Lower lobe of right lung (tissue), 2 donors: ENCODE measurements around the gene TTLL7. TPM values are rescaled to one million over a fixed set of nuclear protein-coding genes. Genes with fewer than 3 reads are reported as not detected.
A peak's percentile ranks its signal among the peaks of the same experiment; 100 is the strongest.

Experiments
- ATAC-seq, 2 donors: fragments of 200-7000 bp; cut with Tn5 transposase; one replicate each; pipeline ENCODE4 v1.9.1; 2020 to 2022; ENCODE audit warnings: mild to moderate bottlenecking in 2 of 2, moderate library complexity in 2 of 2
- DNase-seq: peaks from one replicate; pipeline ENCODE4 v3.0.0-alpha.2; 2020
- H3K27ac ChIP-seq: fragments of 200-600 bp; one replicate; pipeline ENCODE4 v1.8.0; 2022
- H3K27me3 ChIP-seq: fragments of 200-600 bp; one replicate; pipeline ENCODE4 v1.8.0; 2022; ENCODE audit warnings: low read depth
- H3K36me3 ChIP-seq: fragments of 200-600 bp; one replicate; pipeline ENCODE4 v1.8.0; 2022; ENCODE audit warnings: mild to moderate bottlenecking
- H3K4me1 ChIP-seq: fragments of 200-600 bp; one replicate; pipeline ENCODE4 v1.8.0; 2022
- H3K4me3 ChIP-seq: fragments of 200-600 bp; one replicate; pipeline ENCODE4 v1.8.0; 2022; ENCODE audit warnings: mild to moderate bottlenecking
- H3K9me3 ChIP-seq: fragments of 200-600 bp; one replicate; pipeline ENCODE4 v1.8.0; 2022
- intact Hi-C: fragments of 100-400 bp; cut with DNase I; formaldehyde crosslinking; loops from one replicate; pipeline ENCODE4 v1.11.0; 2022
- total RNA-seq: library from RNA; stranded (reverse); fragmentation: NEBNext Ultra II Directional; extraction: Animal tissue kit (Norgen Biotek cat#: 25700); gene quantifications from one replicate; pipeline ENCODE4 v1.2.1, GENCODE V29; 2021
- TF ChIP-seq, protein P1 (sequence below): fragments of 200-600 bp; IDR thresholded peaks from one replicate; pipeline ENCODE4 v1.8.0; 2022; ENCODE audit warnings: antibody characterized with exemption, mild to moderate bottlenecking
- donor health status: DM: no; HTN: yes; CAD: no; lungs with severe emphysema.

TTLL7 gene
- total RNA-seq, 1 donor from 2014 or later, result 20.3 TPM

DNA sequence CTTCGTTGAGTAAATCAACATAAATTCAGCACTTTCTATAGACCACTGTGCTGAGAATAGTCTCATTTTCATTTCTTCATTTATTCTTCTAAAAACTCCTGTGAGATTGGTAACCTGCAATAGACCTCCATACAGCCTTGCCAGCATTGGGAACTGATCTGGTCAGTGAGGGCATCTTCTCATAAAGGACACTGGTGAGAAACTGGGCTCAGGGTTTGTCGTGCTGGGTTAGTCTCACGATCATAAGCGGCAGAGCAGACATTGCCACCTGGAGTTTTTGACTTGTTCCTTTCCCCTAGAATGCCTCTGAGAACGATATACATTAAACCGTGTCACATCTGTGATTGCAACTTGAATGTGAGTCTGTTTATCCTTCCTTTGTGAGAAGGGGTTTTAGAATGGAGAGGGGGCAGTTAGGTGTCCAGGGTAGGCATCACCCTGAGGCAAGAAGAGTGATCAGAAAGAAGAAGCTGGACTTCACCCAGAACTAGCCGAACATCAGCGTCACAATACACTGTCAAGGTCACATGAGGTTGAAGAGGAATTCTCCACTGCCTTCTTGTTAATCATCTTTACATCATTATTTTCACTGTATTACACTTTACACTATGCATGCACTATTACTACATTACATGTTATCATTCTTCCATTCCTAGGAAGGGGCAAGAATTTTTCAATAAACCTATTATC is 1.4 kb upstream of the TTLL7 start:
- peaks cover 6% of the 10 kb centered on the region for H3K4me1 ChIP-seq
- intact Hi-C loops, result no loop called here
- H3K27me3 ChIP-seq, result peaks cover 5% of the 10 kb centered on the region
- TF ChIP-seq, protein P1, sequence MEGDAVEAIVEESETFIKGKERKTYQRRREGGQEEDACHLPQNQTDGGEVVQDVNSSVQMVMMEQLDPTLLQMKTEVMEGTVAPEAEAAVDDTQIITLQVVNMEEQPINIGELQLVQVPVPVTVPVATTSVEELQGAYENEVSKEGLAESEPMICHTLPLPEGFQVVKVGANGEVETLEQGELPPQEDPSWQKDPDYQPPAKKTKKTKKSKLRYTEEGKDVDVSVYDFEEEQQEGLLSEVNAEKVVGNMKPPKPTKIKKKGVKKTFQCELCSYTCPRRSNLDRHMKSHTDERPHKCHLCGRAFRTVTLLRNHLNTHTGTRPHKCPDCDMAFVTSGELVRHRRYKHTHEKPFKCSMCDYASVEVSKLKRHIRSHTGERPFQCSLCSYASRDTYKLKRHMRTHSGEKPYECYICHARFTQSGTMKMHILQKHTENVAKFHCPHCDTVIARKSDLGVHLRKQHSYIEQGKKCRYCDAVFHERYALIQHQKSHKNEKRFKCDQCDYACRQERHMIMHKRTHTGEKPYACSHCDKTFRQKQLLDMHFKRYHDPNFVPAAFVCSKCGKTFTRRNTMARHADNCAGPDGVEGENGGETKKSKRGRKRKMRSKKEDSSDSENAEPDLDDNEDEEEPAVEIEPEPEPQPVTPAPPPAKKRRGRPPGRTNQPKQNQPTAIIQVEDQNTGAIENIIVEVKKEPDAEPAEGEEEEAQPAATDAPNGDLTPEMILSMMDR, result no peak
- H3K36me3 ChIP-seq, result no peaks in the 10 kb centered on the region
- H3K27ac ChIP-seq, result no peak overlapping the region
- DNase-seq (no peak), ATAC-seq (no peak)
- no peaks in the 10 kb centered on the region for H3K9me3 ChIP-seq
- no peak overlapping the region for H3K4me3 ChIP-seq

DNA sequence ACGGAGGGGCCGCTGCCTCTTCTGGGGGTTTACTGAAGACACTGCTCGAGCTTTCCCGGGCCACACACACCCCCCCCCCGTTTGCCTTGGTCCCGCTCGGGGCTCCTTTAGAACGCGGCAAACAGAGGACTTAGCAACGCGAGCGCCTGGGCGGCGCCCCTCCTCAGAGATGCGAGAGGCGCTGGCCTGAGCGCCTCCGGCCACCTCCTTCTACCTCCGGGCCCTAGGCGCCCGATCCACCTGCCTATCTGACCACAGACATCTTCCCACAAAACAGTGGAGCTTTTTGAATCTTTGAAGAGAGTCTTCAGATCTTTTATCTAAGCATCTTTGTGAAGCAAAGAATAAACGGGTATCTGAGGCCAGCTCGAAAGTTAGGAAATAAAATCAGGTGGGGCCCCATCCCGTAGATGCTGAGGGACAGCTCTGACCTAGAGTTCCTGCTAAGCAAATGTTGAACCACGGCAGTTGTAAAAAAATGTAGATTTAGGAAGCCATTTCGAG is 436 bp upstream of the TTLL7 start:
- Histone ChIP-seq H3K4me3 (peak overlapping the region; percentile 67), H3K27me3 (peaks cover 5% of the 10 kb centered on the region), H3K36me3 (no peaks in the 10 kb centered on the region), H3K27ac (peak overlapping the region; percentile 78), H3K9me3 (no peaks in the 10 kb centered on the region), H3K4me1 (peaks cover 6% of the 10 kb centered on the region)
- DNase-seq (peak; percentile 83), ATAC-seq (peak; percentile 94 to 97)
- intact Hi-C loops, result no loop called here
- TF ChIP-seq, protein P1, result no peak

DNA sequence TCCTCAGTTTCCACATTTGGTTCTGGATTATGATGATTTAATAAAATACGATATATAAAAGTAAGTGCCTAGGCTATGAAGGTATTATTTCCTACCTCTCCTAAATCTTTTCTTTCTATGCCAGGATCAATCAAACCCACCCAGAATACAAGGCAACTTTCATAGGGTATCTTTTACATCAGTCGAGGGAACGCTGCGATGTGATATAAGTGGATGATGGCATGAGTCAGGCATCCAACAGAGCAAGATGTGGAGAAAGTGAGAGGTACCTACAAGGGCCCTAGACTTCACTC is 781 bp downstream of the TTLL7 start:
- intact Hi-C loops, result no loop called here
- Histone ChIP-seq H3K4me1 (peaks cover 6% of the 10 kb centered on the region), H3K27me3 (peaks cover 5% of the 10 kb centered on the region), H3K4me3 (peak overlapping the region; percentile 67), H3K9me3 (no peaks in the 10 kb centered on the region), H3K36me3 (no peaks in the 10 kb centered on the region), H3K27ac (peak overlapping the region; percentile 78)
- ATAC-seq, result peak; percentile 59 to 69
- TF ChIP-seq, protein P1, result no peak
- DNase-seq, result no peak

DNA sequence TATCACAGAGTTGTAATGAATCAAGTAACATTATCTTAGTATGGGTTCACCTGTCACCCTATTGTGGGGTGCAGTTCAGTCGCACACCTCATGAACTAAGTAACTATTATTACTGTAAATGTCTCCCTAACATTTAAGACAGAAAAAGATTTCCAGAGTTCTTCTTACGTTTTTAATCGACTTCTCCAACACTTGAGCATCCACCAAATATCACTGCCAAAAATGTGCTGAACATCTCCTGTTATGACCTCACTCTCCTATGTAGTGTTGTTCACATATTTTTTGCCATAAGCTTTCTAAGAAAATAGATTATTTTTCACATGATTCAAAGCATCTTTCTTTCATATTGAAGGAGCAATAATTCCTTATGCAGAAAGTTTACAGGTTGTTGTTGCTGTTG is 1.3 kb downstream of the TTLL7 start:
- no peaks in the 10 kb centered on the region for H3K9me3 ChIP-seq
- TF ChIP-seq, protein P1, result no peak
- peaks cover 5% of the 10 kb centered on the region for H3K27me3 ChIP-seq
- no peaks in the 10 kb centered on the region for H3K36me3 ChIP-seq
- intact Hi-C loops, result no loop called here
- DNase-seq, result no peak
- peaks cover 6% of the 10 kb centered on the region for H3K4me1 ChIP-seq
- no peak overlapping the region for H3K27ac ChIP-seq
- no peak overlapping the region for H3K4me3 ChIP-seq
- ATAC-seq, result no peak

DNA sequence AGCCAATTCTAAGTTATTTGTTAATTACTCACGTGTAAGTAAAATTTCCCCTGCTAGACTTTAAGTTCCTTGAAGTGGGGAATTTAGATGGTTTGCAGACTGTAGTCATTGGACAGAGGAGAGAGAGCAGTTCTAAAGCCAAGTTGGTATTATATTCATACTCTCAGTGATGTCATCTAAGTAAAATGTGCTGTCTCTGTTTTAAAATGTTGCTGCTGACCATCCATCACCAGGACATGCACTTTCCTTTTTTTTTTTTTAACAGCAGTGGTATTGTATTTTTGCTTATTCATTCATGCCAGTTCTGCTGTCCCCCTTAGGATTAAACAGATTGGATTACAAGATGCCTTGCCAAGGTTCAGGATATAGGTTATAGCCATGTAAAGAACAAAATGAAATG is 2.3 kb downstream of the TTLL7 start:
- Histone ChIP-seq H3K9me3 (no peaks in the 10 kb centered on the region), H3K27me3 (peaks cover 5% of the 10 kb centered on the region), H3K36me3 (no peaks in the 10 kb centered on the region), H3K4me3 (no peak overlapping the region), H3K4me1 (peaks cover 6% of the 10 kb centered on the region), H3K27ac (no peak overlapping the region)
- TF ChIP-seq, protein P1, result no peak
- ATAC-seq (no peak), DNase-seq (no peak)
- intact Hi-C loops, result no loop called here
